Heart right ventricle (tissue), 16 donors: Measurements from ENCODE around the gene INTS1. TPM values are rescaled to one million over a fixed set of nuclear protein-coding genes. Genes with fewer than 3 reads are reported as not detected.

Experiments
- ATAC-seq, 8 donors: fragments of 200-7000 bp; cut with Tn5 transposase; one replicate each; pipeline ENCODE4 v1.9.1; 2020; ENCODE audit warnings: mild to moderate bottlenecking in 8 of 8, moderate library complexity in 8 of 8, moderate number of reproducible peaks in 1 of 8
- DNase-seq, 2 donors: peaks; one replicate each; pipeline ENCODE4 v3.0.0-alpha.2; 2020
- H3K27ac ChIP-seq, 10 donors: fragments of 200-600 bp; sonication (generic) in 2 of 10; one replicate each; pipeline versions ENCODE4 v1.5.0 to v1.8.0; 2020 to 2022; ENCODE audit warnings: mild to moderate bottlenecking in 3 of 10
- H3K27me3 ChIP-seq, 7 donors: fragments of 200-600 bp; one replicate each; pipeline ENCODE4 v1.8.0; 2021 to 2022; ENCODE audit warnings: mild to moderate bottlenecking in 2 of 7
- H3K36me3 ChIP-seq, 9 donors: fragments of 200-600 bp; sonication (generic) in 1 of 9; one replicate each; pipeline versions ENCODE4 v1.5.0 to v1.8.0; 2020 to 2022; ENCODE audit warnings: mild to moderate bottlenecking in 2 of 9
- H3K4me1 ChIP-seq, 9 donors: fragments of 200-600 bp; sonication (generic) in 1 of 9; one replicate each; pipeline versions ENCODE4 v1.5.0 to v1.8.0; 2020 to 2022; ENCODE audit warnings: mild to moderate bottlenecking in 4 of 9
- H3K4me3 ChIP-seq, 10 donors: fragments of 200-600 bp; sonication (generic) in 2 of 10; one replicate each; pipeline versions ENCODE4 v1.5.0 to v1.8.0; 2020 to 2022; ENCODE audit warnings: mild to moderate bottlenecking in 7 of 10, moderate library complexity in 2 of 10
- H3K9me3 ChIP-seq, 11 donors: fragments of 200-600 bp in 10 of 11; sonication (generic) in 2 of 11; one replicate each; pipeline versions ENCODE4 v1.5.0 to v1.8.0; 2013 to 2022; ENCODE audit warnings: mild to moderate bottlenecking in 2 of 11, control low read depth in 1 of 11, moderate library complexity in 1 of 11
- CTCF ChIP-seq, 9 donors: fragments of 200-600 bp; sonication (generic) in 2 of 9; IDR thresholded peaks; one replicate each; pipeline versions ENCODE4 v1.5.0 to v1.8.0; 2021 to 2022; ENCODE audit warnings: antibody characterized with exemption in 9 of 9, mild to moderate bottlenecking in 5 of 9, moderate library complexity in 1 of 9
- WGBS, 2 donors: extraction: QIAGEN DNeasy Blood & Tissue Kit; methylation state at CpG; one replicate each; pipeline ENCODE4 v1.1.7; 2013; ENCODE audit warnings: inconsistent platforms in 1 of 2; 5-methylcytosine and 5-hydroxymethylcytosine counted together
- intact Hi-C, 10 donors: fragments of 100-400 bp; cut with DNase I; formaldehyde crosslinking; loops; one replicate each; pipeline versions ENCODE4 v1.11.1 to v1.14.2; 2022
- polyA plus RNA-seq, 2 donors: library from polyadenylated mRNA; stranded (reverse); fragments of 200-250 nt; gene quantifications; one replicate each; pipeline ENCODE4 v1.2.3, GENCODE V29; 2013
- total RNA-seq, 10 donors: library from RNA; stranded (reverse); fragmentation: NEBNext Ultra II Directional in 3 of 10; extraction: Animal tissue kit (Norgen Biotek cat#: 25700) in 3 of 10; gene quantifications; one replicate each; pipeline versions ENCODE4 v1.2.1 to v1.2.4, GENCODE V29; 2021 to 2023
- donor health status: Arrhythmogenic right ventricular cardiomyopathy.
- donor health status: ischemic (EF 13 %, LVEDD 7.1; RV severe dilation, severe dysfunction).
- donor health status: healthy with polysubstance abuse.
- donor health status: DM: no; HTN: yes; CAD: no.
- donor health status: DM: no; HTN: no; CAD: no.
- donor health status: ischemic (EF 25% LVEDD 6.9; RV normal size, moderate dysfunction).
- donor health status: ischemic (EF 25% LVEDD 5.7; RV mildly dilated, moderate dysfunction).
- donor health status: healthy.
- donor health status: DM: yes; HTN: yes; CAD: no.
- donor health status: Ischemic cardiomyopathy.
- donor health status: ischemic (EF 35%, LVEDD 5.7; RV mildly dilated, moderate dysfunction).
- donor health status: nonischemic (EF 11% LVEDD 7.7; RV severe dilation, severe dysfunction).
- donor health status: DM: yes; HTN: yes; CAD: no.
- donor health status: PGD.
- donor health status: ischemic (EF 29% LVEDD 5.4; RV normal size, mild dysfunction).
- donor health status: nonischemic (EF 23%, LVEDD 6.1; RV moderate dilation, normal function).

The INTS1 gene
- total and polyA plus RNA-seq, 12 donors = 41.5 to 59.4 (median 45.4) TPM

- H3K4me3 ChIP-seq = no peak overlapping the region
- DNase-seq = no peak
- H3K27ac ChIP-seq = no peak overlapping the region
- 91 to 94% methylated on average over 43 of the region's 43 CpGs for WGBS, 2 donors
- peaks cover 0 to 2% (median under 1%) of the 10 kb centered on the region in 7 donors for H3K27me3 ChIP-seq
- peaks cover 0 to 66% (median 0%) of the 10 kb centered on the region in 9 donors for H3K36me3 ChIP-seq
- no peaks in the 10 kb centered on the region for H3K9me3 ChIP-seq
- ATAC-seq = no peak
- peaks cover 0 to 4% (median 0%) of the 10 kb centered on the region in 9 donors for H3K4me1 ChIP-seq
- TF ChIP-seq CTCF (IDR thresholded peaks at IDR 0.05) = no peak
- intact Hi-C loops = loop anchor here in 5 of 10 donors (5.0 to 10.0 kb wide), 3 partner anchors 35 to 243 kb away; no protein-coding TSS in a partner anchor
Observed at GRCh38 chr7:1437155-1437880, 66.9 kb downstream of the INTS1 start.

- 92 to 95% methylated on average over 20 of the region's 20 CpGs for WGBS, 2 donors
- no peak for TF ChIP-seq CTCF (IDR thresholded peaks at IDR 0.05)
- Histone ChIP-seq H3K27ac (no peak overlapping the region), H3K9me3 (no peaks in the 10 kb centered on the region), H3K4me1 (peaks cover 0 to 8% (median 0%) of the 10 kb centered on the region in 9 donors), H3K4me3 (no peak overlapping the region), H3K36me3 (peaks cover 0 to 60% (median 0%) of the 10 kb centered on the region in 9 donors), H3K27me3 (peaks cover 0 to 9% (median 8%) of the 10 kb centered on the region in 7 donors)
- ATAC-seq (no peak), DNase-seq (no peak)
- intact Hi-C loops = loop anchor here in 5 of 10 donors (5.0 to 10.0 kb wide), 3 partner anchors 36 to 242 kb away; no protein-coding TSS in a partner anchor
Observed at GRCh38 chr7:1436608-1437007, 67.6 kb downstream of the INTS1 start.

- DNase-seq (no peak), ATAC-seq (no peak)
- 93% methylated on average over 20 to 22 of the region's 22 CpGs for WGBS, 2 donors
- intact Hi-C loops = loop anchor here in 7 of 10 donors (5.0 to 10.0 kb wide), 4 partner anchors 37 to 240 kb away; no protein-coding TSS in a partner anchor
- Histone ChIP-seq H3K4me1 (peaks cover 0 to 8% (median 0%) of the 10 kb centered on the region in 9 donors), H3K27me3 (peaks cover 4 to 24% (median 22%) of the 10 kb centered on the region in 7 donors), H3K9me3 (no peaks in the 10 kb centered on the region), H3K36me3 (peaks cover 0 to 45% (median 0%) of the 10 kb centered on the region in 9 donors), H3K4me3 (no peak overlapping the region), H3K27ac (no peak overlapping the region)
- TF ChIP-seq CTCF (IDR thresholded peaks at IDR 0.05) = no peak
Observed at GRCh38 chr7:1434891-1435670, 69.1 kb downstream of the INTS1 start.

GRCh38 chr7:1434165-1434718 lies 69.9 kb downstream of the INTS1 start:
- no peaks in the 10 kb centered on the region for H3K9me3 ChIP-seq
- no peak for TF ChIP-seq CTCF (IDR thresholded peaks at IDR 0.05)
- WGBS, 2 donors = 93 to 94% methylated on average over 33 to 35 of the region's 35 CpGs
- intact Hi-C loops = loop anchor here in 7 of 10 donors (5.0 to 10.0 kb wide), 4 partner anchors 38 to 239 kb away; no protein-coding TSS in a partner anchor
- DNase-seq (no peak), ATAC-seq (no peak)
- H3K4me3 ChIP-seq = no peak overlapping the region
- H3K27ac ChIP-seq = no peak overlapping the region
- peaks cover 0 to 8% (median 0%) of the 10 kb centered on the region in 9 donors for H3K4me1 ChIP-seq
- H3K36me3 ChIP-seq = peaks cover 0 to 39% (median 0%) of the 10 kb centered on the region in 9 donors
- H3K27me3 ChIP-seq = peaks cover 5 to 32% (median 30%) of the 10 kb centered on the region in 7 donors
